Gastroesophageal sphincter (tissue), 3 donors: ENCODE measurements around the gene TCEAL3.

ENCODE experiments used
- POLR2AphosphoS5 ChIP-seq: sonication (generic); formaldehyde crosslinking; IDR thresholded peaks from one replicate; pipeline ENCODE4 v1.6.1; 2017; ENCODE audit warnings: antibody characterized with exemption
- TF ChIP-seq, protein P1 (sequence below), 4 experiments: fragments of 200-600 bp in 2 of 4; fragments of 450-650 bp in 2 of 4; sonication (generic) in 1 of 4; IDR thresholded peaks; one replicate each; pipeline ENCODE4 v1.5.1; 2017 to 2019; ENCODE audit warnings: antibody characterized with exemption in 4 of 4, mild to moderate bottlenecking in 2 of 4, moderate library complexity in 2 of 4

DNA sequence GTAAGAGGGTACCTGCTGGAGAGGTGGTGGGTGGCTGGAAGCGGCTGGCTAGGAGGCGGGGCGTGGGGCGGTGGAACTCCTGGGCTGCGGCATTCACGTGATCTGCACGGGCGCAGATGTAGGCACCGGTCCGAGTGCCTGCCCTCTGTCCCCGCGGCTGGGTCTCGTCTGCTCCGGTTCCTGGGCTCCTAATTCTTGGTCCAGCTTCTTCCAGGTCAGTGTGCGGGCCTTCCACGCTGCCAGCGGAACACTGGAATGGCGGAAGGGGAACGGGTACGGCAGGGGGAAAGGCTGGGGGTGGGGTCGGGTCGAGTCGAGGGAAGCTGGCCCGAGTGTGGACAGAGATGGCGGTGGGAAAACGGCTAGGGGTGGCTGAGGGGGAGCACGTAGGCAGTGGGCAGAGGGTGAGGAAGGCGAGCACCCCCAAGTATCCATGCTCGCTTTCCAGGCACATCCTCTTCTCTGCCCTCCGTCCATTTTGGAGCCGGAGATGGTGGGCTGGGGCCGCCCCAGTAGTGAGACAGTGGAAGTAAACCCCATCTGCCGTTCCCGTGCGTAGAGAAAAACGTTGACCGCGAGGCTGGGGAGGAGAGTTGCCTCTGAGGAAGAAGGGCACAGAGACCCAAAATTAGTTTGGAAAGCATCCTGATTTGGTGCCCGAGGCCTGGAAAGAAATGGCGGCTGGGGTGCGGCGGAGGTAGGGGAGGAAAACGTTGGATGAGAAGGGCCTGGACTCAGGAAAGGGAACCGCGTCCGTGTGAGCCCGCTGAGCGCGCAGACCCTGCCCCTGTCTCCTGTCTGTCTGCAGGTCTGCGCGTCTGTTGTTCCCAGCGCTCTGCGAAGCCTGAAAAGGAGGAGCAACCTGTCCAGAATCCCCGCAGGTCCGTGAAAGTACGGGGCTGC is 22.1 kb upstream of the TCEAL3 start, which contains the start of gene TCEAL4:
- peak; percentile 71 for TF ChIP-seq POLR2AphosphoS5
- TF ChIP-seq, protein P1, sequence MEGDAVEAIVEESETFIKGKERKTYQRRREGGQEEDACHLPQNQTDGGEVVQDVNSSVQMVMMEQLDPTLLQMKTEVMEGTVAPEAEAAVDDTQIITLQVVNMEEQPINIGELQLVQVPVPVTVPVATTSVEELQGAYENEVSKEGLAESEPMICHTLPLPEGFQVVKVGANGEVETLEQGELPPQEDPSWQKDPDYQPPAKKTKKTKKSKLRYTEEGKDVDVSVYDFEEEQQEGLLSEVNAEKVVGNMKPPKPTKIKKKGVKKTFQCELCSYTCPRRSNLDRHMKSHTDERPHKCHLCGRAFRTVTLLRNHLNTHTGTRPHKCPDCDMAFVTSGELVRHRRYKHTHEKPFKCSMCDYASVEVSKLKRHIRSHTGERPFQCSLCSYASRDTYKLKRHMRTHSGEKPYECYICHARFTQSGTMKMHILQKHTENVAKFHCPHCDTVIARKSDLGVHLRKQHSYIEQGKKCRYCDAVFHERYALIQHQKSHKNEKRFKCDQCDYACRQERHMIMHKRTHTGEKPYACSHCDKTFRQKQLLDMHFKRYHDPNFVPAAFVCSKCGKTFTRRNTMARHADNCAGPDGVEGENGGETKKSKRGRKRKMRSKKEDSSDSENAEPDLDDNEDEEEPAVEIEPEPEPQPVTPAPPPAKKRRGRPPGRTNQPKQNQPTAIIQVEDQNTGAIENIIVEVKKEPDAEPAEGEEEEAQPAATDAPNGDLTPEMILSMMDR (IDR thresholded peaks at IDR 0.05), result no peak
